PFSK-1 (cell line): ENCODE results near the gene DMGDH.

Experiments
- FOXP2 ChIP-seq: optimal IDR thresholded peaks from 2 replicates; pipeline ENCODE3; 2011; ENCODE audit warnings: borderline replicate concordance, control low read depth, inconsistent platforms; ENCODE audit not compliant: insufficient read depth; ENCODE audit errors: extremely low read length, extremely low read depth
- POLR2AphosphoS5 ChIP-seq: IDR thresholded peaks from 2 replicates; pipeline ENCODE4 v1.6.1; 2012; ENCODE audit warnings: low read depth, mild to moderate bottlenecking, control low read depth, low read length, moderate library complexity
- REST ChIP-seq, 2 experiments: IDR thresholded peaks; 2 replicates each; pipeline versions ENCODE4 v1.6.1 to v1.8.0; 2011 to 2012; ENCODE audit warnings: low read depth in 2 of 2, low read length in 2 of 2, control low read depth in 1 of 2, inconsistent platforms in 1 of 2, mild to moderate bottlenecking in 1 of 2, moderate library complexity in 1 of 2; ENCODE audit not compliant: insufficient read depth in 1 of 2
- SIN3A ChIP-seq: IDR thresholded peaks from 2 replicates; pipeline ENCODE4 v1.6.1; 2012; ENCODE audit warnings: mild to moderate bottlenecking, low read length, moderate library complexity, borderline replicate concordance; ENCODE audit not compliant: insufficient read depth
- TAF1 ChIP-seq: IDR thresholded peaks from 2 replicates; pipeline ENCODE4 v1.6.1; 2012; ENCODE audit warnings: low read length, control low read depth, borderline replicate concordance; ENCODE audit not compliant: insufficient read depth

DMGDH gene

GRCh38 chr5:79109527-79110492 is 40.3 kb upstream of the DMGDH start:
- TF ChIP-seq FOXP2 (no peak), REST (IDR thresholded peaks at IDR 0.05; ENCODE audit: insufficient read depth in 1 of 2, low read depth in 2 of 2, low read length in 2 of 2) (no peak), POLR2AphosphoS5 (no peak), TAF1 (no peak), SIN3A (no peak)

- TF ChIP-seq SIN3A (no peak), TAF1 (no peak), FOXP2 (no peak), REST (IDR thresholded peaks at IDR 0.05; ENCODE audit: insufficient read depth in 1 of 2, low read depth in 2 of 2, low read length in 2 of 2) (no peak), POLR2AphosphoS5 (no peak)
These were observed 39.3 kb upstream of the DMGDH start for GRCh38 chr5:79108792-79109191.

- TF ChIP-seq TAF1: no peak
- no peak for TF ChIP-seq REST (IDR thresholded peaks at IDR 0.05; ENCODE audit: insufficient read depth in 1 of 2, low read depth in 2 of 2, low read length in 2 of 2)
- TF ChIP-seq FOXP2: no peak
- no peak for TF ChIP-seq POLR2AphosphoS5
- no peak for TF ChIP-seq SIN3A
These were observed 38.6 kb upstream of the DMGDH start for GRCh38 chr5:79108086-79108485.

- TF ChIP-seq FOXP2 (no peak), TAF1 (no peak), SIN3A (no peak), REST (IDR thresholded peaks at IDR 0.05; ENCODE audit: insufficient read depth in 1 of 2, low read depth in 2 of 2, low read length in 2 of 2) (no peak), POLR2AphosphoS5 (no peak)
These were observed 37.7 kb upstream of the DMGDH start for GRCh38 chr5:79107020-79107796.
